GM10266 (cell line): Measurements from ENCODE around the gene CPE.

ENCODE experiments used
- DNase-seq: peaks from one replicate; pipeline ENCODE4 v3.0.0; 2012; ENCODE audit errors: extremely low spot score
- CTCF ChIP-seq: IDR thresholded peaks from 2 replicates; pipeline ENCODE4 v1.5.1; 2012; ENCODE audit warnings: mild to moderate bottlenecking, low read depth; ENCODE audit not compliant: control insufficient read depth, insufficient read depth; ENCODE audit errors: missing control alignments

Gene CPE

GRCh38 chr4:165355900-165356300 lies 22.9 kb upstream of the CPE start:
- TF ChIP-seq CTCF = peak; percentile 50
- DNase-seq = peak; percentile 16

GRCh38 chr4:165359506-165359905 lies 19.3 kb upstream of the CPE start:
- no peak for TF ChIP-seq CTCF
- DNase-seq = no peak

- DNase-seq = no peak
- no peak for TF ChIP-seq CTCF
Measured at GRCh38 chr4:165360041-165360695, 18.6 kb upstream of the CPE start.

- no peak for DNase-seq
- TF ChIP-seq CTCF = no peak
Measured at GRCh38 chr4:165360985-165361670, 17.7 kb upstream of the CPE start.

GRCh38 chr4:165361810-165362209 lies 17.0 kb upstream of the CPE start:
- TF ChIP-seq CTCF = no peak
- no peak for DNase-seq

GRCh38 chr4:165364452-165365080 lies 14.2 kb upstream of the CPE start:
- no peak for DNase-seq

More at GRCh38 chr4:165364452-165365080, 14.2 kb upstream of the CPE start:
- TF ChIP-seq CTCF = no peak
